ENCODE results near the gene PLXNA4. TPM values are rescaled to one million over a fixed set of nuclear protein-coding genes. Genes with fewer than 3 reads are reported as not detected.

PLXNA4 gene
- total RNA-seq, 1 experiment from 2014 or later = not detected

DNA sequence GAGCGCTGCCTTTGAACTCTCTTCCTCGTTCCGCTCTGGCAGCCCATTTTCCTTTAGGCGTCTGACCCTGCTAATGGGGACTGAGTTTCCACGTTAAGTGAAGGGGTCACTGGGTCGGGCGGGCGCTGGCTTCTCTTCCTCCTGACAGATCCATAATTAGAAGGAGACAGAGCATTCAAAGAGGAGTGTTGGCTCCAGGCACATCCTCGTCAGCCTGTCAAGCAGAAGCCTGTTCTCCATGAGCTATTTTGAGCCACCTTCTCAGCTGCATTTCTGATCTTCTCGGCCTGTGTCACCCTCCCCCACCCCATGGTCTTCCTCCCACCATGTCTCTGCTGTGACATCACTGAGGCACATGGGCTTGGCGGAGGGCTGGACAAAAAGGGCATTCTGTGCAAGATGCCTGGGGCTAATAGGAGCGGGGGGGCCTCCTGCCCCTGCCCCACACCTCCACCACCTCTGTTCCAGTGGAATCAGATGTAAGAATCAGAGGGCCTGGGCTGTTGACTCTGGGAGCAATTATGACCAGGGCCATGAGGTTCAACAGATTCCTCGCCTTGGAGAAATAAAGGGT lies 248.1 kb downstream of the PLXNA4 start:
- H3K9ac ChIP-seq (ENCODE audit: low read length) = no peak overlapping the region
- no peaks in the 10 kb centered on the region for H3K36me3 ChIP-seq (ENCODE audit: control insufficient read depth in 1 of 2, insufficient read depth in 2 of 2, low read length in 2 of 2)
- H4K20me1 ChIP-seq (ENCODE audit: insufficient read depth) = no peaks in the 10 kb centered on the region
- peaks cover 80% of the 10 kb centered on the region for H3K27me3 ChIP-seq (ENCODE audit: insufficient read depth, low read length)
- H3K4me2 ChIP-seq (ENCODE audit: low read length) = no peak overlapping the region
- H3K79me2 ChIP-seq (ENCODE audit: insufficient read depth, low read length) = no peaks in the 10 kb centered on the region
- H3K9me2 ChIP-seq (ENCODE audit: insufficient read depth) = no peaks in the 10 kb centered on the region
- H3K27ac ChIP-seq (ENCODE audit: low read depth, low read length) = no peak overlapping the region
- H2AFZ ChIP-seq (ENCODE audit: low read depth, low read length, poor library complexity, severe bottlenecking) = no peak overlapping the region
- intact Hi-C loops (cut with micrococcal nuclease) = no loop called here
- POLR2A ChIA-PET = no interaction called here
- RAD21 ChIA-PET (ENCODE audit: low non-redundant PET in 1 of 2, low total read pairs in 2 of 2, uncharacterized antibody in 2 of 2, unreplicated experiment in 2 of 2) = no interaction called here
- TF ChIP-seq SP1 (IDR thresholded peaks at IDR 0.05; ENCODE audit: low read depth) (no peak), RAD21 (IDR thresholded peaks at IDR 0.05; ENCODE audit: low read depth) (no peak), YY1 (IDR thresholded peaks at IDR 0.05; ENCODE audit: extremely low read depth, insufficient replicate concordance, low read depth, low read length) (no peak), CBX3 (IDR thresholded peaks at IDR 0.05; ENCODE audit: low read depth) (no peak), EGR1 (IDR thresholded peaks at IDR 0.05; ENCODE audit: low read depth) (no peak), TCF7L2 (IDR thresholded peaks at IDR 0.05; ENCODE audit: borderline replicate concordance, extremely low read depth, insufficient read depth, insufficient read length) (no peak)
- BruUV-seq (replicated peaks) = no TSS peak
- H3K4me3 ChIP-seq (replicated peaks in 1 of 2; ENCODE audit: low read depth in 1 of 2, low read length in 2 of 2) = no peak overlapping the region
- CTCF ChIA-PET = no interaction called here
- H3K4me1 ChIP-seq (ENCODE audit: control insufficient read depth in 1 of 2, insufficient read depth in 2 of 2, low read length in 2 of 2) = no peaks in the 10 kb centered on the region
- H3K9me3 ChIP-seq (ENCODE audit: control insufficient read depth in 1 of 2, insufficient read depth in 1 of 2, low read depth in 1 of 2, low read length in 2 of 2) = no peaks in the 10 kb centered on the region
- ATAC-seq = no peak
- DNase-seq (ENCODE audit: low read depth, low spot score) = no peak

DNA sequence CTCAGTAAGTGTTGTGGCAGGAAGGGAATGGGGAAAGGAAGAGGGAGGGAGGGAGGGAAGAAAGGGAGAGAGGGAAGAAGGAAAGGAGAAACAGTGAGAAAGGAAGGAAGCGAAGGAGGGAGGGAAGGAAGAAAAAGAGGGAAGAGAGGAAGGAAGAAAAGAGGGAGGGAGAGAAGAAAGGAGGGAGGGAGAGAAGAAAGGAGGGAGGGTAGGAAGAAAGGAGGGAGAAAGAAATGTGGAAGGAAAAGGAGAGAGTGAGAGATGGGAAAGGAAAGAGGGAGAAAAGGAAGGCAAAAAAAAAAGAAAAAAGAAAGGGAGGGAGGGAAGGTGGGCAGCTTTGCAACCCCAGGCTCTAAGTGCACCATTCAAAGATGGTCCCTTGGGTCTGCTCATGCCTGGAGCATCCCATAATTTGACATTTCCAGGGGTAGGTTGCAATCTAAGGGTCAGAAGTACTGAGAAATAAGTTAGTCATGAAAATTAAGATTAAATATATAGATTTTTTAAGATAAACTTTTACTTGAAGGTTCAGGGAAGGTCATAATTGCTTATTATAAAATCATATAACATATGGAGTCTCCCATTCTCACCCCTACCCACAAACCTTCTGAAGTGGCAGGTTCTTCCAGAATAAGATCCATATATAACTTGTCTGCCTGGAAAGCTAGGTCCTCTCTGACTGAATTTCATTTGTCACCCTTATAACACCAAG lies 249.2 kb downstream of the PLXNA4 start:
- no peak for ATAC-seq
- POLR2A ChIA-PET = no interaction called here
- no TSS peak for BruUV-seq (replicated peaks)
- RAD21 ChIA-PET (ENCODE audit: low non-redundant PET in 1 of 2, low total read pairs in 2 of 2, uncharacterized antibody in 2 of 2, unreplicated experiment in 2 of 2) = no interaction called here
- no peak overlapping the region for H2AFZ ChIP-seq (ENCODE audit: low read depth, low read length, poor library complexity, severe bottlenecking)
- H3K27me3 ChIP-seq (ENCODE audit: insufficient read depth, low read length) = peaks cover 81% of the 10 kb centered on the region
- no peak overlapping the region for H3K4me2 ChIP-seq (ENCODE audit: low read length)
- no peaks in the 10 kb centered on the region for H3K9me3 ChIP-seq (ENCODE audit: control insufficient read depth in 1 of 2, insufficient read depth in 1 of 2, low read depth in 1 of 2, low read length in 2 of 2)
- CTCF ChIA-PET = no interaction called here
- no peak overlapping the region for H3K9ac ChIP-seq (ENCODE audit: low read length)
- H3K9me2 ChIP-seq (ENCODE audit: insufficient read depth) = no peaks in the 10 kb centered on the region
- no peaks in the 10 kb centered on the region for H3K4me1 ChIP-seq (ENCODE audit: control insufficient read depth in 1 of 2, insufficient read depth in 2 of 2, low read length in 2 of 2)
- no peak for DNase-seq (ENCODE audit: low read depth, low spot score)
- intact Hi-C loops (cut with micrococcal nuclease) = no loop called here
- H3K4me3 ChIP-seq (replicated peaks in 1 of 2; ENCODE audit: low read depth in 1 of 2, low read length in 2 of 2) = no peak overlapping the region
- no peaks in the 10 kb centered on the region for H3K36me3 ChIP-seq (ENCODE audit: control insufficient read depth in 1 of 2, insufficient read depth in 2 of 2, low read length in 2 of 2)
- no peaks in the 10 kb centered on the region for H4K20me1 ChIP-seq (ENCODE audit: insufficient read depth)
- H3K27ac ChIP-seq (ENCODE audit: low read depth, low read length) = no peak overlapping the region
- no peaks in the 10 kb centered on the region for H3K79me2 ChIP-seq (ENCODE audit: insufficient read depth, low read length)
- no peak for TF ChIP-seq EGR1 (IDR thresholded peaks at IDR 0.05; ENCODE audit: low read depth)
- TF ChIP-seq SIN3A (IDR thresholded peaks at IDR 0.05; ENCODE audit: low read depth) = no peak
- TF ChIP-seq, protein P1, sequence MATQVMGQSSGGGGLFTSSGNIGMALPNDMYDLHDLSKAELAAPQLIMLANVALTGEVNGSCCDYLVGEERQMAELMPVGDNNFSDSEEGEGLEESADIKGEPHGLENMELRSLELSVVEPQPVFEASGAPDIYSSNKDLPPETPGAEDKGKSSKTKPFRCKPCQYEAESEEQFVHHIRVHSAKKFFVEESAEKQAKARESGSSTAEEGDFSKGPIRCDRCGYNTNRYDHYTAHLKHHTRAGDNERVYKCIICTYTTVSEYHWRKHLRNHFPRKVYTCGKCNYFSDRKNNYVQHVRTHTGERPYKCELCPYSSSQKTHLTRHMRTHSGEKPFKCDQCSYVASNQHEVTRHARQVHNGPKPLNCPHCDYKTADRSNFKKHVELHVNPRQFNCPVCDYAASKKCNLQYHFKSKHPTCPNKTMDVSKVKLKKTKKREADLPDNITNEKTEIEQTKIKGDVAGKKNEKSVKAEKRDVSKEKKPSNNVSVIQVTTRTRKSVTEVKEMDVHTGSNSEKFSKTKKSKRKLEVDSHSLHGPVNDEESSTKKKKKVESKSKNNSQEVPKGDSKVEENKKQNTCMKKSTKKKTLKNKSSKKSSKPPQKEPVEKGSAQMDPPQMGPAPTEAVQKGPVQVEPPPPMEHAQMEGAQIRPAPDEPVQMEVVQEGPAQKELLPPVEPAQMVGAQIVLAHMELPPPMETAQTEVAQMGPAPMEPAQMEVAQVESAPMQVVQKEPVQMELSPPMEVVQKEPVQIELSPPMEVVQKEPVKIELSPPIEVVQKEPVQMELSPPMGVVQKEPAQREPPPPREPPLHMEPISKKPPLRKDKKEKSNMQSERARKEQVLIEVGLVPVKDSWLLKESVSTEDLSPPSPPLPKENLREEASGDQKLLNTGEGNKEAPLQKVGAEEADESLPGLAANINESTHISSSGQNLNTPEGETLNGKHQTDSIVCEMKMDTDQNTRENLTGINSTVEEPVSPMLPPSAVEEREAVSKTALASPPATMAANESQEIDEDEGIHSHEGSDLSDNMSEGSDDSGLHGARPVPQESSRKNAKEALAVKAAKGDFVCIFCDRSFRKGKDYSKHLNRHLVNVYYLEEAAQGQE (IDR thresholded peaks at IDR 0.05; ENCODE audit: low read depth) = no peak
- TF ChIP-seq ZFX (IDR thresholded peaks at IDR 0.05) = no peak
- no peak for TF ChIP-seq SP1 (IDR thresholded peaks at IDR 0.05; ENCODE audit: low read depth)
- TF ChIP-seq, protein P2, sequence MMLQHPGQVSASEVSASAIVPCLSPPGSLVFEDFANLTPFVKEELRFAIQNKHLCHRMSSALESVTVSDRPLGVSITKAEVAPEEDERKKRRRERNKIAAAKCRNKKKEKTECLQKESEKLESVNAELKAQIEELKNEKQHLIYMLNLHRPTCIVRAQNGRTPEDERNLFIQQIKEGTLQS (IDR thresholded peaks at IDR 0.05) = no peak
- no peak for TF ChIP-seq POLR2AphosphoS5 (IDR thresholded peaks at IDR 0.05; ENCODE audit: low read depth, low read length)
- TF ChIP-seq, protein P3, sequence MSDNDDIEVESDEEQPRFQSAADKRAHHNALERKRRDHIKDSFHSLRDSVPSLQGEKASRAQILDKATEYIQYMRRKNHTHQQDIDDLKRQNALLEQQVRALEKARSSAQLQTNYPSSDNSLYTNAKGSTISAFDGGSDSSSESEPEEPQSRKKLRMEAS (IDR thresholded peaks at IDR 0.05) = no peak
- TF ChIP-seq JUND (IDR thresholded peaks at IDR 0.05) = no peak
- TF ChIP-seq EZH2 (IDR thresholded peaks at IDR 0.05) = no peak
- TF ChIP-seq CEBPB (IDR thresholded peaks at IDR 0.05; ENCODE audit: low read depth) = no peak
